Hepatocyte (in vitro differentiated cells): Measurements from ENCODE around the gene B3GAT1. TPM values are rescaled to one million over a fixed set of nuclear protein-coding genes. Genes with fewer than 3 reads are reported as not detected.

ENCODE experiments used
- DNase-seq: peaks from one replicate; pipeline ENCODE4 v3.0.0-alpha.2; 2016; ENCODE audit warnings: low spot score
- H2AFZ ChIP-seq: fragments of 200-600 bp; sonication (generic); 2 replicates; pipeline ENCODE4 v1.6.0; 2016; ENCODE audit warnings: antibody characterized with exemption, mild to moderate bottlenecking
- H3K27ac ChIP-seq: fragments of 200-600 bp; sonication (generic); 2 replicates; pipeline ENCODE4 v1.5.1; 2016; ENCODE audit warnings: mild to moderate bottlenecking
- H3K27me3 ChIP-seq: fragments of 200-600 bp; sonication (generic); 2 replicates; pipeline ENCODE4 v1.6.1; 2016
- H3K36me3 ChIP-seq: fragments of 200-600 bp; sonication (generic); replicated peaks from 2 replicates; pipeline ENCODE4 v1.5.1; 2016; ENCODE audit warnings: low read depth; ENCODE audit not compliant: insufficient read depth
- H3K4me1 ChIP-seq: fragments of 200-600 bp; sonication (generic); 2 replicates; pipeline ENCODE4 v1.5.1; 2016; ENCODE audit warnings: mild to moderate bottlenecking, moderate library complexity; ENCODE audit not compliant: insufficient read depth
- H3K4me2 ChIP-seq: fragments of 200-600 bp; sonication (generic); 2 replicates; pipeline ENCODE4 v1.6.0; 2016
- H3K4me3 ChIP-seq: fragments of 200-600 bp; sonication (generic); 2 replicates; pipeline ENCODE4 v1.5.1; 2016; ENCODE audit warnings: mild to moderate bottlenecking
- H3K79me2 ChIP-seq: fragments of 200-600 bp; sonication (generic); 2 replicates; pipeline ENCODE4 v1.6.0; 2017; ENCODE audit warnings: mild to moderate bottlenecking
- H3K9me2 ChIP-seq: fragments of 200-600 bp; sonication (generic); replicated peaks from 2 replicates; pipeline ENCODE4 v1.6.0; 2017; ENCODE audit warnings: mild to moderate bottlenecking; ENCODE audit not compliant: insufficient read depth
- H3K9me3 ChIP-seq: fragments of 200-600 bp; sonication (generic); 2 replicates; pipeline ENCODE4 v1.5.1; 2016; ENCODE audit warnings: low read depth, mild to moderate bottlenecking
- H4K20me1 ChIP-seq: fragments of 200-600 bp; sonication (generic); 2 replicates; pipeline ENCODE4 v1.6.0; 2016; ENCODE audit warnings: mild to moderate bottlenecking; ENCODE audit not compliant: insufficient read depth, poor library complexity, severe bottlenecking
- EZH2 ChIP-seq: fragments of 200-600 bp; sonication (generic); IDR thresholded peaks from 2 replicates; pipeline ENCODE4 v1.6.1; 2016; ENCODE audit warnings: antibody characterized with exemption, mild to moderate bottlenecking, borderline replicate concordance
- EZH2phosphoT487 ChIP-seq: fragments of 200-600 bp; sonication (generic); IDR thresholded peaks from one replicate; pipeline ENCODE4 v1.6.1; 2018; ENCODE audit warnings: antibody characterized with exemption, mild to moderate bottlenecking, low read depth, moderate library complexity; ENCODE audit not compliant: unreplicated experiment, severe bottlenecking
- WGBS: methylation state at CpG from one replicate; pipeline ENCODE4 v1.1.6; 2016; ENCODE audit warnings: low lambda C conversion rate; ENCODE audit errors: missing lambda C conversion rate; 5-methylcytosine and 5-hydroxymethylcytosine counted together
- polyA plus RNA-seq: library from polyadenylated mRNA; unstranded; fragments of >200 nt; fragmentation: Nextera tagmentation; extraction: Ambion mirVana; gene quantifications from 2 replicates; pipeline ENCODE4 v1.2.1, GENCODE V29; 2016
- total RNA-seq: library from RNA; depleted of rRNA; stranded (reverse); fragments of >200 nt; gene quantifications from 2 replicates; pipeline ENCODE4 v1.2.3, GENCODE V29; 2014
- TF ChIP-seq, protein P1 (sequence below): fragments of 200-600 bp; sonication (generic); IDR thresholded peaks from 2 replicates; pipeline ENCODE4 v1.5.1; 2016; ENCODE audit warnings: antibody characterized with exemption, mild to moderate bottlenecking; ENCODE audit not compliant: poor library complexity

Gene B3GAT1
- total and polyA plus RNA-seq, 2 experiments from 2014 or later = 0.17 to 0.40 TPM

GRCh38 chr11:134417871-134418840 is 6.1 kb upstream of the B3GAT1 start:
- Histone ChIP-seq H3K4me1 (no peaks in the 10 kb centered on the region), H3K4me2 (no peak overlapping the region), H3K9me3 (no peaks in the 10 kb centered on the region), H3K27me3 (peaks cover 36% of the 10 kb centered on the region), H3K36me3 (no peaks in the 10 kb centered on the region), H3K79me2 (no peaks in the 10 kb centered on the region), H3K27ac (no peak overlapping the region), H3K9me2 (no peaks in the 10 kb centered on the region), H3K4me3 (no peak overlapping the region), H4K20me1 (no peaks in the 10 kb centered on the region), H2AFZ (no peak overlapping the region)
- peak; percentile 78 for DNase-seq
- TF ChIP-seq EZH2 = no peak
- TF ChIP-seq EZH2phosphoT487 = no peak
- TF ChIP-seq, protein P1, sequence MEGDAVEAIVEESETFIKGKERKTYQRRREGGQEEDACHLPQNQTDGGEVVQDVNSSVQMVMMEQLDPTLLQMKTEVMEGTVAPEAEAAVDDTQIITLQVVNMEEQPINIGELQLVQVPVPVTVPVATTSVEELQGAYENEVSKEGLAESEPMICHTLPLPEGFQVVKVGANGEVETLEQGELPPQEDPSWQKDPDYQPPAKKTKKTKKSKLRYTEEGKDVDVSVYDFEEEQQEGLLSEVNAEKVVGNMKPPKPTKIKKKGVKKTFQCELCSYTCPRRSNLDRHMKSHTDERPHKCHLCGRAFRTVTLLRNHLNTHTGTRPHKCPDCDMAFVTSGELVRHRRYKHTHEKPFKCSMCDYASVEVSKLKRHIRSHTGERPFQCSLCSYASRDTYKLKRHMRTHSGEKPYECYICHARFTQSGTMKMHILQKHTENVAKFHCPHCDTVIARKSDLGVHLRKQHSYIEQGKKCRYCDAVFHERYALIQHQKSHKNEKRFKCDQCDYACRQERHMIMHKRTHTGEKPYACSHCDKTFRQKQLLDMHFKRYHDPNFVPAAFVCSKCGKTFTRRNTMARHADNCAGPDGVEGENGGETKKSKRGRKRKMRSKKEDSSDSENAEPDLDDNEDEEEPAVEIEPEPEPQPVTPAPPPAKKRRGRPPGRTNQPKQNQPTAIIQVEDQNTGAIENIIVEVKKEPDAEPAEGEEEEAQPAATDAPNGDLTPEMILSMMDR = no peak
- 53% methylated on average over 14 of the region's 14 CpGs for WGBS

- no peaks in the 10 kb centered on the region for H3K4me1 ChIP-seq
- no peaks in the 10 kb centered on the region for H3K9me3 ChIP-seq
- H3K79me2 ChIP-seq = no peaks in the 10 kb centered on the region
- DNase-seq = no peak
- peaks cover 44% of the 10 kb centered on the region for H3K27me3 ChIP-seq
- H3K4me3 ChIP-seq = no peak overlapping the region
- no peaks in the 10 kb centered on the region for H3K9me2 ChIP-seq
- H3K27ac ChIP-seq = no peak overlapping the region
- H3K36me3 ChIP-seq = no peaks in the 10 kb centered on the region
- 78% methylated on average over 10 of the region's 10 CpGs for WGBS
- no peak overlapping the region for H2AFZ ChIP-seq
- H3K4me2 ChIP-seq = no peak overlapping the region
- no peaks in the 10 kb centered on the region for H4K20me1 ChIP-seq
- TF ChIP-seq EZH2phosphoT487 (no peak), EZH2 (no peak)
- TF ChIP-seq, protein P1 = no peak
These were observed 4.7 kb upstream of the B3GAT1 start for GRCh38 chr11:134416726-134417125.

DNA sequence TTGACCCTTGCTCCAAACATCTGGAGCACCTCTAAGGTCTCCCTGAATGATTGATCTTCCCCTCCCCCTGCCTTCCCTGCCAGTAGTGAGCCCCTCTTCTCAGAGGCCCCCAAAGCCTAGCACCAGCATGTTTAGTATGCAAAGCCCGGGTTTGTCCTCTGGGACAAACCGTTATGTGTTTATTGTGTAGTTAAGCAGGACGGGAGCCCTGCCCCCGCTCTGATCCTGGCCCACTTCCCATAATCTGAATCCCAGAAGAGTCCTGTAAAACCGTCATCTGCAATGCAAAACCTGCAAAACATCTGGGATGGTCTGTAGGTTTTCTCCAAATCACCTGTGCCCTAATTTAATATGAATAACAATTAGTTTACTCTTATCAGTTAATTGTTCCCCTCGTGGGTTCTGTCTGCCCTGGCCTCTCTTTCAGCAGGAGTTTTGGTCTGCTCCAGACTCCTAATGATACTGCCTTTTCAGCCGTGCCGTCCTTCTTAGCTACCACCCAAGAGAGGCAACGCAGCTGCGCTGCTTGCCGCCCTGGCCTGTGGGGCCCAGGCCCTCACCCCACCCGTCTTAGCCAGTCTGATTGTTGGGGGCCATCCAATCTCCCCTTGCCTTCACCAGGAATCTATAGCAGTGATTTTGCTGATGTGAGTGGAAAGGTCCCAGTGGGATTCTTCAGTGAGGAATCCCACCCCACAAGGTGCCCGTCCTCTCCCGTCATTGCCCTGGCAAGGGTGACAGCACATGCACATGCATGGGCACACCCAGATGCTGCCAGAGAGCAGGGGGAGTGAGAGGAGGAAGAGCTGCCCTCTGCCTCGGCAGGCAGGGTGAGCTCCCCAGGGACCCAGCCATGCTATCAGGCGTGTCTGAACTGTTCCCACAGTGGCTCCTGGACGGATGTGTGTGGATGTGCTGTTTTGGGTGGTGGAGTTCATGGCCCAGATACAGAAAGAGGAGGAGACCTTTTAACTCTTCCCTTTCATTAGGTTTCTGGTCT is 3.0 kb upstream of the B3GAT1 start:
- H3K79me2 ChIP-seq = no peaks in the 10 kb centered on the region
- TF ChIP-seq EZH2phosphoT487 (no peak), EZH2 (no peak)
- TF ChIP-seq, protein P1 = no peak
- no peak overlapping the region for H3K27ac ChIP-seq
- WGBS = 48% methylated on average over 17 of the region's 17 CpGs
- no peak overlapping the region for H3K4me3 ChIP-seq
- H4K20me1 ChIP-seq = no peaks in the 10 kb centered on the region
- no peaks in the 10 kb centered on the region for H3K9me3 ChIP-seq
- H3K27me3 ChIP-seq = peaks cover 60% of the 10 kb centered on the region
- no peaks in the 10 kb centered on the region for H3K9me2 ChIP-seq
- no peak overlapping the region for H3K4me2 ChIP-seq
- DNase-seq = no peak
- no peaks in the 10 kb centered on the region for H3K36me3 ChIP-seq
- no peaks in the 10 kb centered on the region for H3K4me1 ChIP-seq
- no peak overlapping the region for H2AFZ ChIP-seq
